ENCODE data around the gene ZNF544. TPM values are rescaled to one million over a fixed set of nuclear protein-coding genes. Genes with fewer than 3 reads are reported as not detected.
A peak's percentile ranks its signal among the peaks of the same experiment; 100 is the strongest.
"Not testable (repeated sequence)": the region's sequence is repeated elsewhere in the genome, so short reads cannot be mapped to it uniquely, and the experiment has no call there.

Gene ZNF544
- total RNA-seq, 4 donors from 2014 or later = 29.5 to 38.8 (median 37.6) TPM

GRCh38 chr19:58310685-58311084 lies 82.0 kb downstream of the ZNF544 start:
- H3K27me3 ChIP-seq; H3K9me3 ChIP-seq; H3K27ac ChIP-seq (replicated peaks in 1 of 4); H3K4me3 ChIP-seq; DNase-seq (ENCODE audit: extremely low spot score); intact Hi-C loops (cut with DNase I): not testable (repeated sequence)
- H3K36me3 ChIP-seq = peaks cover 35 to 86% (median 71%) of the 10 kb centered on the region in 4 donors
- WGBS = 51% methylated on average over 13 of the region's 13 CpGs
- peaks cover 8 to 27% (median 15%) of the 10 kb centered on the region in 4 donors for H3K4me1 ChIP-seq
- TF ChIP-seq CTCF (IDR thresholded peaks at IDR 0.05) = peak; percentile 38 to 60 (median 58)
- peak in 1 of 2 donors; percentile 21 for TF ChIP-seq POLR2AphosphoS5 (IDR thresholded peaks at IDR 0.05)

GRCh38 chr19:58311345-58311865 lies 82.7 kb downstream of the ZNF544 start:
- peaks cover 35 to 91% (median 76%) of the 10 kb centered on the region in 4 donors for H3K36me3 ChIP-seq
- no peak for TF ChIP-seq POLR2A (IDR thresholded peaks at IDR 0.05; ENCODE audit: low read depth)
- no peak for TF ChIP-seq EP300 (IDR thresholded peaks at IDR 0.05)
- TF ChIP-seq POLR2AphosphoS5 (IDR thresholded peaks at IDR 0.05) = no peak
- no peaks in the 10 kb centered on the region for H3K9me3 ChIP-seq
- DNase-seq (ENCODE audit: extremely low spot score) = no peak
- peaks cover 2 to 19% (median 8%) of the 10 kb centered on the region in 4 donors for H3K4me1 ChIP-seq
- WGBS = 83% methylated on average over 7 of the region's 7 CpGs
- no peak overlapping the region for H3K27ac ChIP-seq (replicated peaks in 1 of 4)
- intact Hi-C loops (cut with DNase I) = no loop called here
- no peaks in the 10 kb centered on the region for H3K27me3 ChIP-seq
- no peak overlapping the region for H3K4me3 ChIP-seq

Other genes with a start within 250 kb of the ZNF544 start
- gene ZNF606, start 226.1 kb upstream of the ZNF544 start, total RNA-seq = 10 to 100 TPM in 3 of 4 donors, 1 to 10 TPM in 1; 7.6 to 23.3 (median 15.5) TPM
- gene ZSCAN1, start 194.9 kb upstream of the ZNF544 start, total RNA-seq = not detected
- gene ZNF135, start 169.6 kb upstream of the ZNF544 start, total RNA-seq = 1 to 10 TPM; 5.1 to 9.1 (median 6.6) TPM
- gene ZSCAN18, start 130.7 kb upstream of the ZNF544 start, total RNA-seq = 100 to 1,000 TPM in 3 of 4 donors, 10 to 100 TPM in 1; 93.0 to 141 (median 124) TPM
- gene ZNF329, start 78.1 kb upstream of the ZNF544 start, total RNA-seq = 10 to 100 TPM in 2 of 4 donors, 1 to 10 TPM in 2; 8.3 to 14.0 (median 10.8) TPM
- gene ZNF274, start 45.9 kb upstream of the ZNF544 start, total RNA-seq = 10 to 100 TPM; 18.7 to 27.8 (median 22.8) TPM
- 10 to 100 TPM in 2 of 4 donors, 1 to 10 TPM in 2; 8.1 to 12.3 (median 10.3) TPM for gene ZNF8, start 50.0 kb downstream of the ZNF544 start, total RNA-seq
- 10 to 100 TPM; 32.9 to 53.0 (median 38.0) TPM for gene ERVK3-1, start 76.5 kb downstream of the ZNF544 start, total RNA-seq
- gene ZSCAN22, start 98.1 kb downstream of the ZNF544 start, total RNA-seq = 1 to 10 TPM; 2.9 to 4.9 (median 3.6) TPM
- gene A1BG, start 124.6 kb downstream of the ZNF544 start, total RNA-seq = 10 to 100 TPM in 2 of 4 donors, 1 to 10 TPM in 1, under 1 TPM in 1; 0.83 to 12.1 (median 9.5) TPM
- gene ZNF497, start 133.8 kb downstream of the ZNF544 start, total RNA-seq = 1 to 10 TPM in 1 of 4 donors, under 1 TPM in 3; 0.42 to 1.1 (median 0.92) TPM
- gene ZNF837, start 152.1 kb downstream of the ZNF544 start, total RNA-seq = 1 to 10 TPM; 1.5 to 3.7 (median 2.1) TPM
- 1,000 to 10,000 TPM; 1,137 to 2,200 (median 1,582) TPM for gene RPS5, start 158.4 kb downstream of the ZNF544 start, total RNA-seq
- gene RNF225, start 166.7 kb downstream of the ZNF544 start, total RNA-seq = not detected
- gene ZNF584, start 179.7 kb downstream of the ZNF544 start, total RNA-seq = 10 to 100 TPM; 11.6 to 24.2 (median 18.9) TPM
- 1 to 10 TPM; 3.7 to 6.7 (median 4.5) TPM for gene ZNF132, start 211.2 kb downstream of the ZNF544 start, total RNA-seq
- gene ZNF324B, start 222.7 kb downstream of the ZNF544 start, total RNA-seq = 1 to 10 TPM; 7.1 to 9.7 (median 8.3) TPM
- 10 to 100 TPM; 12.9 to 21.8 (median 15.6) TPM for gene ZNF324, start 238.2 kb downstream of the ZNF544 start, total RNA-seq
- gene ZNF446, start 247.4 kb downstream of the ZNF544 start, total RNA-seq = 10 to 100 TPM; 13.7 to 20.4 (median 17.0) TPM

All from esophagus muscularis mucosa (tissue), 4 donors.